ENCODE results near the gene KRT6C.
"Not testable (repeated sequence)": the region's sequence is repeated elsewhere in the genome, so short reads cannot be mapped to it uniquely, and the experiment has no call there.

The KRT6C gene

GRCh38 chr12:52452101-52452500, 21.5 kb downstream of the KRT6C start, which contains the start of gene KRT6B:
Gene KRT6B (minus strand): TSS chr12:52452146. CDS start chr12:52452078, 68 bp downstream.
- Histone ChIP-seq H3K27ac (ENCODE audit: low read depth, low read length) (no peak within 1 kb of the TSS), H3K27me3 (ENCODE audit: insufficient read depth, low read length) (no peaks in the 10 kb centered on the region), H3K36me3 (ENCODE audit: insufficient read depth, low read length) (no peaks in the 10 kb centered on the region), H3K9ac (ENCODE audit: low read depth, low read length) (no peak within 1 kb of the TSS), H3K4me3 (ENCODE audit: low read length) (no peak within 1 kb of the TSS), H3K4me1 (ENCODE audit: insufficient read depth, low read length) (peaks cover 8% of the 10 kb centered on the region), H3K9me3 (ENCODE audit: insufficient read depth, low read depth, low read length) (no peaks in the 10 kb centered on the region)
- 96% methylated on average over 6 of the region's 6 CpGs for WGBS

- peaks cover under 1% of the 10 kb centered on the region; the same call in 1 of the 2 replicates for H3K4me1 ChIP-seq (ENCODE audit: insufficient read depth, low read length)
- WGBS, result 83% methylated on average over 3 of the region's 3 CpGs
- no peak overlapping the region for H3K9ac ChIP-seq (ENCODE audit: low read depth, low read length)
- H3K36me3 ChIP-seq (ENCODE audit: insufficient read depth, low read length), result no peaks in the 10 kb centered on the region
- no peak overlapping the region for H3K4me3 ChIP-seq (ENCODE audit: low read length)
- H3K27ac ChIP-seq (ENCODE audit: low read depth, low read length), result no peak overlapping the region
- no peaks in the 10 kb centered on the region for H3K27me3 ChIP-seq (ENCODE audit: insufficient read depth, low read length)
- no peaks in the 10 kb centered on the region for H3K9me3 ChIP-seq (ENCODE audit: insufficient read depth, low read depth, low read length)
These were observed 25.4 kb downstream of the KRT6C start for GRCh38 chr12:52448228-52448627.

GRCh38 chr12:52447196-52447595, 26.4 kb downstream of the KRT6C start:
- H3K27ac ChIP-seq (ENCODE audit: low read depth, low read length); H3K9me3 ChIP-seq (ENCODE audit: insufficient read depth, low read depth, low read length); H3K4me3 ChIP-seq (ENCODE audit: low read length); H3K27me3 ChIP-seq (ENCODE audit: insufficient read depth, low read length); H3K36me3 ChIP-seq (ENCODE audit: insufficient read depth, low read length); H3K9ac ChIP-seq (ENCODE audit: low read depth, low read length): not testable (repeated sequence)
- H3K4me1 ChIP-seq (ENCODE audit: insufficient read depth, low read length), result peaks cover 11% of the 10 kb centered on the region
- 93% methylated on average over 10 of the region's 11 CpGs for WGBS

GRCh38 chr12:52446367-52447045, 27.1 kb downstream of the KRT6C start:
- no peaks in the 10 kb centered on the region for H3K9me3 ChIP-seq (ENCODE audit: insufficient read depth, low read depth, low read length)
- H3K9ac ChIP-seq (ENCODE audit: low read depth, low read length), result no peak overlapping the region
- H3K27ac ChIP-seq (ENCODE audit: low read depth, low read length), result no peak overlapping the region
- peaks cover 17% of the 10 kb centered on the region for H3K4me1 ChIP-seq (ENCODE audit: insufficient read depth, low read length)
- no peak overlapping the region for H3K4me3 ChIP-seq (ENCODE audit: low read length)
- no peaks in the 10 kb centered on the region for H3K36me3 ChIP-seq (ENCODE audit: insufficient read depth, low read length)
- no peaks in the 10 kb centered on the region for H3K27me3 ChIP-seq (ENCODE audit: insufficient read depth, low read length)
- WGBS, result 93% methylated on average over 6 of the region's 6 CpGs

- Histone ChIP-seq H3K4me3 (ENCODE audit: low read length) (no peak overlapping the region), H3K4me1 (ENCODE audit: insufficient read depth, low read length) (peaks cover 24% of the 10 kb centered on the region), H3K36me3 (ENCODE audit: insufficient read depth, low read length) (no peaks in the 10 kb centered on the region), H3K27me3 (ENCODE audit: insufficient read depth, low read length) (no peaks in the 10 kb centered on the region), H3K9ac (ENCODE audit: low read depth, low read length) (no peak overlapping the region), H3K27ac (ENCODE audit: low read depth, low read length) (no peak overlapping the region), H3K9me3 (ENCODE audit: insufficient read depth, low read depth, low read length) (no peaks in the 10 kb centered on the region)
- WGBS, result 75% methylated on average over 3 of the region's 3 CpGs
These were observed 27.7 kb downstream of the KRT6C start for GRCh38 chr12:52445876-52446275.

- Histone ChIP-seq H3K27me3 (ENCODE audit: insufficient read depth, low read length) (no peaks in the 10 kb centered on the region), H3K36me3 (ENCODE audit: insufficient read depth, low read length) (no peaks in the 10 kb centered on the region), H3K9ac (ENCODE audit: low read depth, low read length) (no peak overlapping the region), H3K9me3 (ENCODE audit: insufficient read depth, low read depth, low read length) (no peaks in the 10 kb centered on the region), H3K27ac (ENCODE audit: low read depth, low read length) (no peak overlapping the region), H3K4me3 (ENCODE audit: low read length) (no peak overlapping the region), H3K4me1 (ENCODE audit: insufficient read depth, low read length) (peaks cover 24% of the 10 kb centered on the region)
- WGBS, result 89% methylated on average over 10 of the region's 10 CpGs
These were observed 28.7 kb downstream of the KRT6C start for GRCh38 chr12:52444647-52445595.

GRCh38 chr12:52443966-52444365, 29.6 kb downstream of the KRT6C start:
- H3K4me1 ChIP-seq (ENCODE audit: insufficient read depth, low read length), result peaks cover 24% of the 10 kb centered on the region
- WGBS, result 94% methylated on average over 3 of the region's 3 CpGs
- no peaks in the 10 kb centered on the region for H3K27me3 ChIP-seq (ENCODE audit: insufficient read depth, low read length)
- H3K9ac ChIP-seq (ENCODE audit: low read depth, low read length), result no peak overlapping the region
- no peaks in the 10 kb centered on the region for H3K9me3 ChIP-seq (ENCODE audit: insufficient read depth, low read depth, low read length)
- H3K4me3 ChIP-seq (ENCODE audit: low read length), result no peak overlapping the region
- no peak overlapping the region for H3K27ac ChIP-seq (ENCODE audit: low read depth, low read length)
- H3K36me3 ChIP-seq (ENCODE audit: insufficient read depth, low read length), result no peaks in the 10 kb centered on the region

GRCh38 chr12:52442600-52443061, 31.0 kb downstream of the KRT6C start:
- H3K27ac ChIP-seq (ENCODE audit: low read depth, low read length), result no peak overlapping the region
- H3K4me3 ChIP-seq (ENCODE audit: low read length), result no peak overlapping the region
- WGBS, result 36% methylated on average over 6 of the region's 6 CpGs
- no peaks in the 10 kb centered on the region for H3K27me3 ChIP-seq (ENCODE audit: insufficient read depth, low read length)
- H3K4me1 ChIP-seq (ENCODE audit: insufficient read depth, low read length), result peaks cover 24% of the 10 kb centered on the region
- no peaks in the 10 kb centered on the region for H3K9me3 ChIP-seq (ENCODE audit: insufficient read depth, low read depth, low read length)
- H3K36me3 ChIP-seq (ENCODE audit: insufficient read depth, low read length), result no peaks in the 10 kb centered on the region
- H3K9ac ChIP-seq (ENCODE audit: low read depth, low read length), result peak overlapping the region; percentile 19; the same call in 1 of the 2 replicates

- Histone ChIP-seq H3K36me3 (ENCODE audit: insufficient read depth, low read length) (no peaks in the 10 kb centered on the region), H3K27ac (ENCODE audit: low read depth, low read length) (no peak overlapping the region), H3K9me3 (ENCODE audit: insufficient read depth, low read depth, low read length) (no peaks in the 10 kb centered on the region), H3K9ac (ENCODE audit: low read depth, low read length) (no peak overlapping the region), H3K4me1 (ENCODE audit: insufficient read depth, low read length) (peaks cover 24% of the 10 kb centered on the region), H3K27me3 (ENCODE audit: insufficient read depth, low read length) (no peaks in the 10 kb centered on the region), H3K4me3 (ENCODE audit: low read length) (no peak overlapping the region)
- WGBS, result 79% methylated on average over 9 of the region's 9 CpGs
These were observed 32.2 kb downstream of the KRT6C start for GRCh38 chr12:52441320-52441911.

- Histone ChIP-seq H3K36me3 (ENCODE audit: insufficient read depth, low read length) (no peaks in the 10 kb centered on the region), H3K9me3 (ENCODE audit: insufficient read depth, low read depth, low read length) (no peaks in the 10 kb centered on the region), H3K4me3 (ENCODE audit: low read length) (no peak overlapping the region), H3K27ac (ENCODE audit: low read depth, low read length) (peak overlapping the region; percentile 14; the same call in 1 of the 2 replicates), H3K9ac (ENCODE audit: low read depth, low read length) (no peak overlapping the region), H3K27me3 (ENCODE audit: insufficient read depth, low read length) (no peaks in the 10 kb centered on the region), H3K4me1 (ENCODE audit: insufficient read depth, low read length) (peaks cover 24% of the 10 kb centered on the region)
- WGBS, result 92% methylated on average over 5 of the region's 5 CpGs
These were observed 32.7 kb downstream of the KRT6C start for GRCh38 chr12:52440821-52441319.

GRCh38 chr12:52439845-52440244, 33.8 kb downstream of the KRT6C start:
- Histone ChIP-seq H3K9me3 (ENCODE audit: insufficient read depth, low read depth, low read length) (no peaks in the 10 kb centered on the region), H3K9ac (ENCODE audit: low read depth, low read length) (no peak overlapping the region), H3K36me3 (ENCODE audit: insufficient read depth, low read length) (no peaks in the 10 kb centered on the region), H3K27me3 (ENCODE audit: insufficient read depth, low read length) (no peaks in the 10 kb centered on the region), H3K27ac (ENCODE audit: low read depth, low read length) (no peak overlapping the region), H3K4me1 (ENCODE audit: insufficient read depth, low read length) (peaks cover 24% of the 10 kb centered on the region), H3K4me3 (ENCODE audit: low read length) (no peak overlapping the region)
- WGBS, result 88% methylated on average over 2 of the region's 2 CpGs
